Measurements from ENCODE around the gene NUP210. TPM values are rescaled to one million over a fixed set of nuclear protein-coding genes. Genes with fewer than 3 reads are reported as not detected.

The NUP210 gene
- total RNA-seq, 4 donors from 2014 or later, result 9.8 to 24.6 (median 17.7) TPM

GRCh38 chr3:13339833-13340232, 80.3 kb downstream of the NUP210 start:
- intact Hi-C loops (cut with DNase I), result no loop called here
- Histone ChIP-seq H3K4me1 (no peaks in the 10 kb centered on the region), H3K27ac (no peak overlapping the region), H3K4me3 (replicated peaks in 1 of 3) (no peak overlapping the region), H3K27me3 (no peaks in the 10 kb centered on the region), H3K36me3 (no peaks in the 10 kb centered on the region), H3K9me3 (no peaks in the 10 kb centered on the region)
- WGBS, 2 donors, result 94% methylated on average over 10 to 15 of the region's 20 CpGs
- DNase-seq, result no peak
- no peak for TF ChIP-seq POLR2A (IDR thresholded peaks at IDR 0.05)
- TF ChIP-seq, protein P1, sequence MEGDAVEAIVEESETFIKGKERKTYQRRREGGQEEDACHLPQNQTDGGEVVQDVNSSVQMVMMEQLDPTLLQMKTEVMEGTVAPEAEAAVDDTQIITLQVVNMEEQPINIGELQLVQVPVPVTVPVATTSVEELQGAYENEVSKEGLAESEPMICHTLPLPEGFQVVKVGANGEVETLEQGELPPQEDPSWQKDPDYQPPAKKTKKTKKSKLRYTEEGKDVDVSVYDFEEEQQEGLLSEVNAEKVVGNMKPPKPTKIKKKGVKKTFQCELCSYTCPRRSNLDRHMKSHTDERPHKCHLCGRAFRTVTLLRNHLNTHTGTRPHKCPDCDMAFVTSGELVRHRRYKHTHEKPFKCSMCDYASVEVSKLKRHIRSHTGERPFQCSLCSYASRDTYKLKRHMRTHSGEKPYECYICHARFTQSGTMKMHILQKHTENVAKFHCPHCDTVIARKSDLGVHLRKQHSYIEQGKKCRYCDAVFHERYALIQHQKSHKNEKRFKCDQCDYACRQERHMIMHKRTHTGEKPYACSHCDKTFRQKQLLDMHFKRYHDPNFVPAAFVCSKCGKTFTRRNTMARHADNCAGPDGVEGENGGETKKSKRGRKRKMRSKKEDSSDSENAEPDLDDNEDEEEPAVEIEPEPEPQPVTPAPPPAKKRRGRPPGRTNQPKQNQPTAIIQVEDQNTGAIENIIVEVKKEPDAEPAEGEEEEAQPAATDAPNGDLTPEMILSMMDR (IDR thresholded peaks at IDR 0.05), result no peak

DNA sequence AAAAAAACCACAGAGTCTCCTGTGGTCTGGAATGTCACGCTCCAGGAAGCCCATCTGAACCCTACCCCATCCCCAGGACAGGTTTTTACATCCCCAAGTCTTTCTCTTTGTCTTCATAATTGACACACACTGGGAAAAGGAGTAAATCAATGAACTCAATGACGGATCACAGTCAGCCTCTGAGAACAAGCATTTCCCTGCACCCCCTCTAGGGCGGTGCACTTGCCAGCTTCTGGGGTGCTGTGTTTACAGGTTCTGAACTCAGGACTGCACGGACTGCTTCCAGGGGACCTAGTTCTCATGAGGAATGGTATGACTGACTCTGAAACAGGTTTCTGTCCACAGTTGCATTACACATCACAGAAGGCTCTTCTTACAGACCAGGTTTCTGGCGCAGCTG, 81.1 kb downstream of the NUP210 start:
- no peak for DNase-seq
- TF ChIP-seq, protein P1 (IDR thresholded peaks at IDR 0.05), result no peak
- TF ChIP-seq POLR2A (IDR thresholded peaks at IDR 0.05), result no peak
- Histone ChIP-seq H3K9me3 (no peaks in the 10 kb centered on the region), H3K4me3 (replicated peaks in 1 of 3) (no peak overlapping the region), H3K36me3 (no peaks in the 10 kb centered on the region), H3K27ac (no peak overlapping the region), H3K4me1 (no peaks in the 10 kb centered on the region), H3K27me3 (no peaks in the 10 kb centered on the region)
- intact Hi-C loops (cut with DNase I), result no loop called here
- 90 to 93% methylated on average over 5 of the region's 5 CpGs for WGBS, 2 donors

GRCh38 chr3:13338231-13338630, 81.9 kb downstream of the NUP210 start:
- Histone ChIP-seq H3K4me3 (replicated peaks in 1 of 3) (no peak overlapping the region), H3K36me3 (no peaks in the 10 kb centered on the region), H3K4me1 (no peaks in the 10 kb centered on the region), H3K27me3 (no peaks in the 10 kb centered on the region), H3K9me3 (no peaks in the 10 kb centered on the region), H3K27ac (no peak overlapping the region)
- 91 to 100% methylated on average over 2 to 3 of the region's 3 CpGs for WGBS, 2 donors
- intact Hi-C loops (cut with DNase I), result no loop called here
- TF ChIP-seq, protein P1 (IDR thresholded peaks at IDR 0.05), result no peak
- no peak for TF ChIP-seq POLR2A (IDR thresholded peaks at IDR 0.05)
- no peak for DNase-seq

- Histone ChIP-seq H3K27ac (no peak overlapping the region), H3K9me3 (no peaks in the 10 kb centered on the region), H3K27me3 (no peaks in the 10 kb centered on the region), H3K4me1 (no peaks in the 10 kb centered on the region), H3K36me3 (no peaks in the 10 kb centered on the region), H3K4me3 (replicated peaks in 1 of 3) (no peak overlapping the region)
- 85 to 91% methylated on average over 11 to 12 of the region's 12 CpGs for WGBS, 2 donors
- TF ChIP-seq, protein P1 (IDR thresholded peaks at IDR 0.05), result no peak
- no peak for TF ChIP-seq POLR2A (IDR thresholded peaks at IDR 0.05)
- intact Hi-C loops (cut with DNase I), result no loop called here
- no peak for DNase-seq
Measured at GRCh38 chr3:13336592-13336991, 83.5 kb downstream of the NUP210 start.

- WGBS, 2 donors, result 94 to 96% methylated on average over 10 to 14 of the region's 16 CpGs
- no peak for TF ChIP-seq POLR2A (IDR thresholded peaks at IDR 0.05)
- TF ChIP-seq, protein P1 (IDR thresholded peaks at IDR 0.05), result no peak
- Histone ChIP-seq H3K36me3 (no peaks in the 10 kb centered on the region), H3K4me3 (replicated peaks in 1 of 3) (no peak overlapping the region), H3K27me3 (no peaks in the 10 kb centered on the region), H3K9me3 (no peaks in the 10 kb centered on the region), H3K4me1 (no peaks in the 10 kb centered on the region), H3K27ac (no peak overlapping the region)
- DNase-seq, result no peak
- intact Hi-C loops (cut with DNase I), result no loop called here
Measured at GRCh38 chr3:13335503-13335902, 84.6 kb downstream of the NUP210 start.

All from thyroid gland (tissue), 4 donors.